PC-9 (cell line): ENCODE results near the gene TAF4B.

Experiments used
- CTCF ChIP-seq: fragments of 200-600 bp; sonication (generic); conservative IDR thresholded peaks from 2 replicates; pipeline ENCODE4 v1.6.1; 2017; ENCODE audit warnings: mixed run types, antibody characterized with exemption, mild to moderate bottlenecking, moderate library complexity
- EZH2 ChIP-seq: fragments of 200-600 bp; sonication (generic); IDR thresholded peaks from 2 replicates; pipeline ENCODE4 v1.8.0; 2017; ENCODE audit warnings: antibody characterized with exemption, low read depth

- TF ChIP-seq CTCF = no peak
- TF ChIP-seq EZH2 = no peak
Observed at GRCh38 chr18:26436176-26437051, 210.2 kb downstream of the TAF4B start.
